Right lung (tissue), 5 donors: ENCODE measurements around the gene KAT2A. TPM values are rescaled to one million over a fixed set of nuclear protein-coding genes. Genes with fewer than 3 reads are reported as not detected.

Experiments
- DNase-seq, 2 donors: peaks; one replicate each; pipeline ENCODE4 v3.0.0-alpha.2; 2013
- polyA plus RNA-seq, 5 donors: library from polyadenylated mRNA; unstranded; fragments of 120-200 nt; gene quantifications; one replicate each; pipeline versions ENCODE4 v1.2.1 to v1.2.3, GENCODE V29; 2013; ENCODE audit warnings: inconsistent platforms in 1 of 5, low replicate concordance in 1 of 5; ENCODE audit not compliant: insufficient read length in 5 of 5, insufficient read depth in 1 of 5

KAT2A gene
- polyA plus RNA-seq, 5 donors, result 51.3 to 73.7 (median 67.3) TPM

- DNase-seq, result no peak
Observed at GRCh38 chr17:42096360-42097111, 24.6 kb downstream of the KAT2A start.

DNA sequence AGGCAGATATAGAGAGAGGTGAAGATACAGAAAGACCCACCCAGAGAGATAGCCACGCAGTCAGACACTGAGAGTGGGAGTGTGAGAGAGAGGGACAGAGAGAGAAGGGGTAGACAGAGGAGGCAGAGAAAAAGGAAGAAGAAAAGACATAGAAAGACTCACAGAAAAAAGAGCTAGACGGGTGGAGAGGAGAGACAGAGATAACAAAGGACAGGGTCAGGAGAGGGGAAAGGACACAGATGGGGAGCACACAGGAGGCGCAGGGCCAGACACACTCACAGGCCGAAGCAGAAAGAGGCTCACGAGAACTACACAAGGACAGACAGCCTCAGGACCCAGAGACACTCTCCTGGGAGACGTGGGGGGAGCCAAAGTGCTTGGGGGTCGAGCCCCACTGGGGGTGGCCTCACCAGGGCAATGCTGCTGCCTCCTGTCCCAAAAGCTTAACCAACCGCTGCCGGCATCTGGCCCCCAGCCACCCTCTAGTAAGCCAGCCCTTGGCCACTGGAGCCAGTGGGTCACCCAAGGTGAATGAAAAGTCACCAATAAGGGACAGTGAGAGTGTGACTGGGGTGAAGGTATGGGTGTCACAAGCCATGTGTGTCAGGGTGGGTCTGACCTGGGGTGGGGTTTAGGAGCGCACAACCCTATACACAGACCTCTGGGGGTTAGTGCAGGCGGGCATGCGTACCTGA is 26.6 kb downstream of the KAT2A start:
- DNase-seq, result no peak

DNA sequence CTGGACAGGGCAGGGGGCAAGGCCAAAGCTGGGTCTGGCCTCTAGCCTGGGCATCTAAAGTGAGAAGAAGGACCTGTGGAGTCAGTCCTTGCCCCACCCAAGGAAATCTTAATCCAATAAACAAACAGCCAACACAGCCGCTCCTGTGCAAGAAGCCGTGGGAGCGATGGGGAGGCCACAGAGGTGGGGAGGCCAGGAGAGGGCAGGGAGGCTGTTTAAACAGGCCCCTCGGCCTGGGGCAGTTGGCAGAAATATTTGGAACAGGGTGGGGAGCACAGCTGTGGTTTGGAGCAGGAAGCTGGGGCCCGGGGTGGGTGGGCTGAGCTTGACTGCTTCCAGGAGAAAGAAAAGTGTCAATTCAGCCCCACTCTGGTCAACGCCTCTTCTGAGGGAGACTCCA is 28.2 kb downstream of the KAT2A start:
- DNase-seq, result no peak

DNA sequence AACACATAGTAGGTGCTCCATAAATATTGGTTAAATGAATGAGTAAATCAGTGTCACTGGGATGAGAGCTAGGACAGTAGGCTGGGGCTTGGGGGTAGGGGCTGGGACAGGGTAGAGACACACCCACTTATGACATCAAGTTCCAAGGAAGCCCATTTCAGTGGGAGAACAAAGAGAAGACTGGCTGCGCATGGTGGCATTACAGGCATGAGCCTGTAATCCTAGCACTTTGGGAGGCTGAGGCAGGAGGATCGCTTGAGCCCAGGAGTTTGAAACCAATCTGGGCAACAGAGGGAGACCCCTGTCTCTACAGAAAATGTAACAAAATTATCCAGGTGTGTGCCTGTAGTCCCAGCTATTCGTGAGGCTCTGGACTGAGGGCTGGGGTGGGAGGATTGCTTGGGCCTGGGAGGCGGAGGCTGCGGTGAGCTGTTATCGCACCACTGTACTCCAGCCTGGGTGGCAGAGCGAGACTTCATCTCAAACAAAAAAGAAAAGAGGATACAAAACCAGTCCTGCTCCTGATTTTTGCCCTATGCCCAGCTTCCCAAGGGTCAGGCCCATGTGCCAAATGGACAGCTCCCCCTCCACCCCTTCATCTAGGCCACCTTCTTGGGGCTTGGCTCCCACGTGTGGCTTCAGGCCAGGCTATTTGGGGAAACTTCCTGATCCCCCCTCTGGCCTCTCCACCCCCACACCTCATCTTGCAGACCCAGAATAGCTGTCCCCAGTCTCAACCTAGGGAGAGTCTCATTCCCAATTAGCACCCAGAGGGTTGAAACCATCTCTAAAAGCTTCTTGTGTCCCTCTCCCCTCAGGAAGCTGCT is 30.0 kb downstream of the KAT2A start:
- DNase-seq, result no peak

DNA sequence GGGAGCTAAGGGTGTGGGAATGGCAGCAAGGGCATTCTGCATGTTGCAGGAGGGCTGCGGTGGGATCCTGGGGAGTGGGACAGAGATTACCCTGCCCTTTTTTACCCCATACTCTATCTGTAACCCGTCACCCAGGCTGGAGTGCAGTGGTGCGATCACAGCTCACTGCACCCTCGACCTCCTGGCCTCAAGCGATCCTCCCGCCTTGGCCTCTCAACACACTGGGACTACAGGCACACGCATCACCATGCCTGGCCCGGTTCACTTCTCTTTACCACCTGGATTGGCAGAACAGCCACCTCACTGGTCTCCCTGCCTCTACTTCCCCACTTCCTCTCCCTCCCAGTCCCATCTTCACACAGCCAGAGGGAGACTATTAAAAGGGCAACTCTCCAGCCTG is 32.4 kb downstream of the KAT2A start:
- no peak for DNase-seq

- DNase-seq, result no peak
Observed at GRCh38 chr17:42087736-42088705, 33.1 kb downstream of the KAT2A start.

DNA sequence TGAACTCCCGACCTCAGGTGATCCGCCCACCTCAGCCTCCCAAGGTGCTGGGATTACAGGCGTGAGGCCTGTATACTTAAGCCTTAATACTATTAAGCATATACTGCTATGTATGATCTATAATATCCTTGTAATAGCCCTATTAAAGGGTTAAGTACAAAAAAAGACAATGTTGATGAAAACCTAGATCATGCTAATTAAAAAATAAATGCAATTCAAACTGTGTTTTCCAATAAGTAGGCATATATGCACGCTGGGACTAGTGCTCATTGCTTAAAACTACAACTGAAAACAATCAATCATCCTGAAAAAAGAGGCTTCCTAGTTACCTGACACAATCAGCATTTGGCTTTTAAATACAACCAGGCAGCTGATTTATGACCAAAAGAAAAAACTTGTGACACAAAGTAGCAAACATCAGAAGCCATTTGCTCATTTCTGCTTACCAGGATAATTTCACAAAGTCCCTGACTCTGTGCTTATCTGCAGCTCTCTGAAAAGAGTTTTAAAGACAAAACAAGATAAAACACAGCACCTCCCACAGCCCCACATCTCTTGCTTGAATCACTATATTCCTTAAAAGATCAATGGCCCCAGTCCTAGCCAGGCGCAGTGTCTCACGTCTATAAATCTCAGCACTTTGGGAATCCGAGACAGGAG is 34.0 kb downstream of the KAT2A start:
- DNase-seq, result no peak

DNA sequence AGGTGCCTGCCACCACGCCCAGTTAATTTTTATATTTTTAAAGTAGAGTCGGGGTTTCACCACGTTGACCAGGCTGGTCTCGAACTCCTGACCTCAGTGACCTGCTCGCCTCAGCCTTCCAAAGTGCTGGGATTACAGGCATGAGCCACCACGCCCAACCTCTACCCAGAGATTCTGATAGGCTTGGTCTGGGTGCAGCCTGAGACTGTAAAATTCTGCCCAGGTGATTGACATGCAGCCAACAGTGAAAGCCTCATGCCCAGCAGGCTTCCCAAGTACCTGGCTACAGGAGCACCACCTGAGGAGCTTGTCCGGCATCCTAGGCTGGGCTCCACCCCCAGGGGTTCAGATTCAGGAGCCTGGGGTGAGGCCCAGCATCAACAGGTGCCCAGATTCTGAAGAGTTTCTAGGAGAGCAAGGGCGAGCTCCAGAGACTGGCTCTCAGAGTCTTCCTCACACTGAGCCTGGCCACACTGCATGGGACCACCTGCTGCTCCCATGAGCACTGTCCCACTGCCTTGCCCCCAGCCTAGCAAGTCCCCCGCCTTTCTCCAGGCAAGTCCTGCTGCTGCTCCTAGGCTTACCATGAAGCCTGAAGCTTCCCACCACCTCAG is 39.5 kb downstream of the KAT2A start:
- DNase-seq, result no peak

GRCh38 chr17:42079541-42079940 is 41.6 kb downstream of the KAT2A start:
- no peak for DNase-seq

- no peak for DNase-seq
Observed at GRCh38 chr17:42078396-42079043, 42.6 kb downstream of the KAT2A start.

DNA sequence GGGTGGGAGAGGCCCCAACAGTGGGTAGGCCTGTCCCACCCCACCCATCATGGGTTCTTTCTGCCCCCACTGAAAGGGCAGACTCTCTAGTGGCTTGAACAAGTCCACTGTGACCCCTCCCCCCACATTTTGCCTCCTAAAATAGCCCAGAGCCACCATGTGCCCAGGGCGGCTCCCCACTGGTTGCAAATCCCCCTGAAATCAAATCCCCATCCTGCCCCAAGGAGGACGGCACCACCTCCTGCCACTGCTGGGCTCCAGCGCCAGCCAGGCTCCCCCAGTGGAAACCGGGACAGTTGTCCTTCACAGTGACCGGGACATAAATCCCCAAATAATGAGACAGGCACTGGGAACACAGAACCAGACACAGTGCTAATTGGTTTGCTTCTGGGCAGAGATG is 43.4 kb downstream of the KAT2A start:
- no peak for DNase-seq

DNA sequence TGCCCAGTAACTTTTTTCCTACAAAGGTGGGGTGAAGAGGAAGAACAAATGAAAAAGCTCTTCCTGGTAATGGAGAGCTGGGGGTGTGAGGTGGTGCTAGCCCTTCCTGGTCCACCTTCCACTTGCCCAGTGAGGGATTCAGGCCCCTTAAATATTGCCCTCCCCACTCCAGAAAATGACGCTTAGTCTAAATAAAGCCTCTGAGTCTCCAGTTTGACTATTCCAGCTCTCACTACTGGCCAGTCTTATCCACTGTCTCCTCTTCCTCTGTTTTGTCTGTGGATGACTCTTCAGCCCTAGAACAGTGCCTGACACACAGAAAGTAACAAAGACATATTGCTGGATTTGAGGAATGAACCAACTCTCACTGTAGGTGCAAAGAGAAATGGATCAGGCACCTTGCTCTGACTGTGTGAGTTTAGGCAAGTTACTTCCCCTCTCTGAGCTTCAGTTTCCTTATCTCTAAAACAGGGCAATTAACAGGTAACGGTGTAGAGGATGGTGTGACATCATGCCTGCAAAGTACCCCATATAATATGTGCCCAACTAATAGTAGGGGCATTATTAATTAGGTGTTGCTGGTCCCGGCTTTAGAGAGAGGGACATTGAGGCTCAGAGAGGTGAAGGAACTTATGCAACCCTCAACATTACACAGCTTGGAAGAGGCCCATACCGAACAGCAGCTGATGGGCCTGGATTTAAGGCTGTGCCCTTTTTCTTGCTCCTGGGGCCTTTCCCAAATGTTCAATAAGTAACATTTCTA is 44.2 kb downstream of the KAT2A start:
- no peak for DNase-seq

- DNase-seq, result no peak
Observed at GRCh38 chr17:42075789-42076188, 45.4 kb downstream of the KAT2A start.

DNA sequence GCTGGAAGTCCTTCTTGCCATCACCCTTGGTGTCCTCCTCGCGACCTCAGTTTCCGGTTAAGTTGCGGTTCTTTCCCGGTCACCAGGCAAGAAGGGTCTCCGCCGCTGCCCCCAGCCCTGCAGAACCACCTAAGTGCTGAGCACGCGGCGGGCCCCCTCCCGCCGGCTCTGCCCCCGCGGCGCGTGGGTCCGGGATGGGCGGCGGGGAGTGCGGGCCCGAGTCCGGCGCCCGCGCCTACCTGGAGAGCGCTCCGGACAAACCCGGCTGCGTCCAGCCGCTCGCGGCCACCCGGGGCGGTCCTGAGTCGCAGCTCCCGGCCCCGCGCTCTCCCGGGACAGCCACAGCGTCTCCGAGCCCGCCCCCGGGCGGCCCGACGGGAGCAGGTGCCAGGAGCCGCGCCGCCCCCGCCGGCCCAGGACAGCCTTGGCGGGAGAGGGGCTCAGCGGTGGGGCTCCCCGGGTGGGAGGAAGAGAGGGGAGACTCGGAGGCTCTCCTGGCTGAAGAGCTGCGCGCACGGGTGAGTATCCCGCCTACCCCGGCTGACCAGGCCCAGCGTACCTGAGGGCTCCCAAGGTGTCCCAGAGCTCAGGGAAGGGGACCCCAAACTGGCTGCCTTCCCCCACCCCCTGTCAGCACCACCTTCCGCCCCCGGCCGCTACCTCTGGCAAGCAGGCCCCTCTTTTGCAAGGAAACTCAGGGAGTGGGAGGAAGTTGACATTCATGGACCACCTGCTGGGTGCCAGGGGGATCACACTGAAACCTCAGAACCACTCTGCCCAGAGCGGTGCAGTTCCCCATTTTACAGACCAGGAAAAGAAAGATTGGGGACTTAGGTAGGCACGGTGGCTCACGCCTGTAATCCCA is 48.6 kb downstream of the KAT2A start:
- no peak for DNase-seq

DNA sequence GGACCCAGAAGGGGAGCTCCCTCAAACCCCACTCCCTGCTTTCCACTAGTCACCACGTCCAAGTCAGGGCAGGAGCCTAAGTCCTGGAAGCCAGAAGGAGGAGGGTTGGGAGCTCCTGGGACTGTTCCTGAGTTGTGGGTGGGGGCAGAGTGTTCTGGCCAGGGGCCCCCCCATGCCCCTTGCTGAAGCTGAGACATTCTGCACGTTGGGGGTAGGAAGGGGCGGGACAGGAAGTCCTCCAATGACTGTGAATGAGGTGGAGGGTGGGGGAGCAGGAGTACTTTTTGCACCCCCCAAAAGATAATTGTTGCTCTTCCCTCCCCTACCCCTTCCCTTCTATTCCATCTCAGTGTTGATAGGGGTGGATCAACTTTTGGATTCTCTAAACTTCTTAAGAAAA is 49.4 kb downstream of the KAT2A start:
- DNase-seq, result no peak

DNA sequence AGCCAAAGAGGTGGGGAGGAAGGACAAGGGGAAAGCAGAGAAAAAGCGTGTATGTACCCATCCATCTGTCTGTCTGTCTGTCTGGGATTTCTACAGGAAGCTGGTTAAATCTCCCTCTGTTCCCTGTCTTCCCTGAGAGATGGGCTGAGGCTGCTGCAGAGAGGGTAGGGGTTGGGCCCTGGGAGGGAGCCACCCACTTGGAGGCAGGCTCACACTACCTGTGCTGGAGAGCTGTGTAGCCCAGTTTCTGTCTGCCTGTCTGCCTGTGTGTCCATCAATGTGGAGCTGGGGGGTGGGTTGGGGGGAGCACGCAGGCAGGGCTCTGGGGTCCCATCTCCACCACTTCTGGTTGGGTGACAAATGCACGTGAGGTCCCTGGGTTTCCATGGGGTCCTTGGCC is 52.2 kb downstream of the KAT2A start:
- no peak for DNase-seq

GRCh38 chr17:42067371-42068091 is 53.6 kb downstream of the KAT2A start:
- DNase-seq, result no peak
